Thoracic aorta (tissue), 2 donors: ENCODE results near the gene RGMB. TPM values are rescaled to one million over a fixed set of nuclear protein-coding genes. Genes with fewer than 3 reads are reported as not detected.

Experiments
- ATAC-seq: fragments of 150-250 bp; one replicate; pipeline ENCODE4 v1.8.0; 2017; ENCODE audit warnings: low read depth; ENCODE audit not compliant: insufficient number of reproducible peaks, low FRiP score
- DNase-seq: peaks from one replicate; pipeline ENCODE4 v3.0.0-alpha.2; 2020; ENCODE audit warnings: low spot score
- H3K27ac ChIP-seq, 2 donors: fragments of 200-600 bp; sonication (generic); 1 replicate in 1 of 2; 2 replicates in 1 of 2; pipeline ENCODE4 v1.5.1; 2016; ENCODE audit warnings: mild to moderate bottlenecking in 2 of 2, moderate library complexity in 2 of 2
- H3K27me3 ChIP-seq: fragments of 200-600 bp; sonication (generic); replicated peaks from 2 replicates; pipeline ENCODE4 v1.6.0; 2016; ENCODE audit warnings: mild to moderate bottlenecking; ENCODE audit not compliant: insufficient read depth
- H3K36me3 ChIP-seq: fragments of 200-600 bp; sonication (generic); one replicate; pipeline ENCODE4 v1.5.1; 2016
- H3K4me1 ChIP-seq, 2 donors: fragments of 200-600 bp; sonication (generic); 1 replicate in 1 of 2; 2 replicates in 1 of 2; pipeline versions ENCODE4 v1.5.1 to v1.6.0; 2016; ENCODE audit warnings: low read depth in 2 of 2, mild to moderate bottlenecking in 1 of 2; ENCODE audit not compliant: control insufficient read depth in 1 of 2
- H3K4me3 ChIP-seq: fragments of 200-600 bp; sonication (generic); 2 replicates; pipeline ENCODE4 v1.5.1; 2016; ENCODE audit warnings: mild to moderate bottlenecking
- H3K9me3 ChIP-seq: fragments of 200-600 bp; sonication (generic); 2 replicates; pipeline ENCODE4 v1.5.1; 2016
- CTCF ChIP-seq: fragments of 200-600 bp; sonication (generic); IDR thresholded peaks from one replicate; pipeline ENCODE4 v1.5.1; 2019; ENCODE audit warnings: antibody characterized with exemption
- total RNA-seq, 2 donors: library from RNA; depleted of rRNA; stranded (reverse); fragments of >200 nt; gene quantifications; one replicate each; pipeline versions ENCODE4 v1.1.0 to v1.2.3, GENCODE V29; 2016

RGMB gene
- total RNA-seq, 2 donors from 2014 or later = 11.9 to 23.1 TPM

DNA sequence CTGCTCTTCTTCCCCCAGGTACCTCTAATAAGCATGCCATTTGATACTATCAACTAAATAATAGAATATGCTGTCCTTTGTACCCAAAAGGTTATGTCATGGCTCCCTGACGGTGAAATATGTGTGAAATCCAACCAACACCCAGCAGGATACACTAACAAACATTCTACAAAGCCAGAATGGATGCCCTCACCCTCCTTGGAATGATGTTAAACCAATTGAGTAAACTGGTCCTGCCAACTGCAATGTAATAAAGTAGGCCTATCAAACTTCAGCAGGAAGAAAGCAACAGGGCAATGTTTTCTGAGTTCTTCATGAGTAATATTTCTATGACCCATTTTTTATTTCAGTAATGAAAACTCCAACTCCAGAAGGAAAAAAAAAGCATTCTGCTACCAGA is 24.9 kb downstream of the RGMB start:
- Histone ChIP-seq H3K4me3 (no peak overlapping the region), H3K36me3 (no peaks in the 10 kb centered on the region), H3K27me3 (no peaks in the 10 kb centered on the region), H3K4me1 (no peaks in the 10 kb centered on the region), H3K27ac (no peak overlapping the region), H3K9me3 (no peaks in the 10 kb centered on the region)
- no peak for DNase-seq
- TF ChIP-seq CTCF = no peak
- ATAC-seq = no peak

GRCh38 chr5:98798847-98799246 is 25.4 kb downstream of the RGMB start:
- ATAC-seq (no peak), DNase-seq (no peak)
- Histone ChIP-seq H3K4me1 (no peaks in the 10 kb centered on the region), H3K27ac (no peak overlapping the region), H3K4me3 (no peak overlapping the region), H3K9me3 (no peaks in the 10 kb centered on the region), H3K27me3 (no peaks in the 10 kb centered on the region), H3K36me3 (no peaks in the 10 kb centered on the region)
- TF ChIP-seq CTCF = no peak

DNA sequence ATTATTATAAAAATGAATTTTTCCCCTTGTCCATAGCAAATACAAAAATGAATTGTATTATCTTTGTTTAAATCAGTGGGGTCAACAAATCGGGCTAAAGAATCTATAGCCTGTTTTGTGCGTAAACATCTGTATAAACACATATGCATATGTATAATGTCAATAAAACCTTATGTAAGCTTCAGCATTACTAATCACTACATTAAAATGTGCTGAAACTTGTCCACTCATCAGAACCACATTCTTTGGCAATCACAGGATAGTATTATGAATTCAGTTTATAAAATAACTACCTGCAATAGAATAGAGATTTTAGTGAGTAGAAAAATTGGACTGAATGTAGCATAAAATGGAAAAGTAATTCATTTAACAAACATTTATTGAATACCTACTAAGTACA is 30.6 kb downstream of the RGMB start:
- Histone ChIP-seq H3K4me1 (no peaks in the 10 kb centered on the region), H3K27ac (no peak overlapping the region), H3K9me3 (peaks cover 6% of the 10 kb centered on the region), H3K4me3 (no peak overlapping the region), H3K36me3 (no peaks in the 10 kb centered on the region), H3K27me3 (no peaks in the 10 kb centered on the region)
- ATAC-seq (no peak), DNase-seq (no peak)
- no peak for TF ChIP-seq CTCF

- Histone ChIP-seq H3K27ac (no peak overlapping the region), H3K4me1 (no peaks in the 10 kb centered on the region), H3K27me3 (no peaks in the 10 kb centered on the region), H3K36me3 (no peaks in the 10 kb centered on the region), H3K9me3 (peaks cover 6% of the 10 kb centered on the region), H3K4me3 (no peak overlapping the region)
- TF ChIP-seq CTCF = no peak
- ATAC-seq (no peak), DNase-seq (no peak)
These were observed 31.6 kb downstream of the RGMB start for GRCh38 chr5:98805070-98805469.

GRCh38 chr5:98807806-98808205 is 34.3 kb downstream of the RGMB start:
- no peak for DNase-seq
- Histone ChIP-seq H3K36me3 (no peaks in the 10 kb centered on the region), H3K27me3 (no peaks in the 10 kb centered on the region), H3K9me3 (peaks cover 6% of the 10 kb centered on the region), H3K4me1 (no peaks in the 10 kb centered on the region), H3K4me3 (no peak overlapping the region), H3K27ac (no peak overlapping the region)
- no peak for ATAC-seq
- TF ChIP-seq CTCF = no peak
